ENCODE data around the gene SIN3A.

SIN3A gene

DNA sequence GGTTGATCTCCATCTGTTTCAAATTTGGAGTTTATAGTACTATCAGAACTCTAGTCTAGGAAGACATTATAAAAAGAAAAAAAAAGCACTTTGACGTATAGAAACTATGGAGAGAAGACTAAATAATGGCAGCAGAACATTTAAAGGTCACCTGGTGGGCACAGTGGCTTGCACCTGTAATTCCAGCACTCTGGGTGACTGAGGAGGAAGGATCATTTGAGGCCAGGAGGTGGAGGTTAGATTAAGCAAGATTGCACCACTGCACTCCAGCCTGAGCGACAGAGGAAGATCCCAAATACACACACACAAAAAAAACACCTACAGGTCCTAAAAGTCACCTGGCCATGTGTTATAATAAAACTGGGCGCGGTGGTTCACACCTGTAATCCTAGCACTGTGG, 13.8 kb downstream of the SIN3A start:
- H3K27me3 Mint-ChIP-seq (ENCODE audit: low read depth), result no peaks in the 10 kb centered on the region
- peak overlapping the region in 1 of 3 experiments; percentile 5 for H3K27ac Mint-ChIP-seq
- TF ChIP-seq, protein P1, sequence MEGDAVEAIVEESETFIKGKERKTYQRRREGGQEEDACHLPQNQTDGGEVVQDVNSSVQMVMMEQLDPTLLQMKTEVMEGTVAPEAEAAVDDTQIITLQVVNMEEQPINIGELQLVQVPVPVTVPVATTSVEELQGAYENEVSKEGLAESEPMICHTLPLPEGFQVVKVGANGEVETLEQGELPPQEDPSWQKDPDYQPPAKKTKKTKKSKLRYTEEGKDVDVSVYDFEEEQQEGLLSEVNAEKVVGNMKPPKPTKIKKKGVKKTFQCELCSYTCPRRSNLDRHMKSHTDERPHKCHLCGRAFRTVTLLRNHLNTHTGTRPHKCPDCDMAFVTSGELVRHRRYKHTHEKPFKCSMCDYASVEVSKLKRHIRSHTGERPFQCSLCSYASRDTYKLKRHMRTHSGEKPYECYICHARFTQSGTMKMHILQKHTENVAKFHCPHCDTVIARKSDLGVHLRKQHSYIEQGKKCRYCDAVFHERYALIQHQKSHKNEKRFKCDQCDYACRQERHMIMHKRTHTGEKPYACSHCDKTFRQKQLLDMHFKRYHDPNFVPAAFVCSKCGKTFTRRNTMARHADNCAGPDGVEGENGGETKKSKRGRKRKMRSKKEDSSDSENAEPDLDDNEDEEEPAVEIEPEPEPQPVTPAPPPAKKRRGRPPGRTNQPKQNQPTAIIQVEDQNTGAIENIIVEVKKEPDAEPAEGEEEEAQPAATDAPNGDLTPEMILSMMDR (IDR thresholded peaks at IDR 0.05; ENCODE audit: unreplicated experiment in 3 of 3), result no peak
- H3K4me3 Mint-ChIP-seq, result no peak overlapping the region
- no peaks in the 10 kb centered on the region for H3K4me1 Mint-ChIP-seq
- H3K9me3 Mint-ChIP-seq, result no peaks in the 10 kb centered on the region
- peaks cover 45% of the 10 kb centered on the region for H3K36me3 Mint-ChIP-seq (ENCODE audit: low read depth)

DNA sequence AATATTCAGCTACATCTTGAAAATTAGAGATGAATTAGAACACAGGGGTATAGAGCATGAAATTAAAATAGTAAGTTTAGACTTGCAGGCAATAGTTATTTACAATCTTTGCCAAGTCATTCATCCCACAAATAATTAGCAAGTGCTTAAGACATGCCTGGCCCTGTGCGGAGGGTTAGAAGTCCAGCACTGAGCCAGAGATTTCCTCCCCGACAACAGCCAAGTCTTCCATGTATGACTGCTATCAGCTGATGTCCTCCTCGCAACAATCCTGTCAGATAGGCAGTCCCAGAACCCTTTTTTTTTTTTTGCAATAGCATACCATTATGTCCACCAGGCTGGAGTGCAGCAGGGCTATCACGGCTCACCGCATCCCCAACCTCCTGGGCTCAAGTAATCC, 14.6 kb downstream of the SIN3A start:
- Mint-ChIP-seq H3K27me3 (ENCODE audit: low read depth) (no peaks in the 10 kb centered on the region), H3K9me3 (no peaks in the 10 kb centered on the region), H3K4me3 (no peak overlapping the region), H3K27ac (peak overlapping the region in 1 of 3 experiments; percentile 53), H3K4me1 (no peaks in the 10 kb centered on the region), H3K36me3 (ENCODE audit: low read depth) (peaks cover 45% of the 10 kb centered on the region)
- TF ChIP-seq, protein P1 (IDR thresholded peaks at IDR 0.05; ENCODE audit: unreplicated experiment in 3 of 3), result no peak

- Mint-ChIP-seq H3K36me3 (ENCODE audit: low read depth) (peaks cover 39% of the 10 kb centered on the region), H3K4me1 (no peaks in the 10 kb centered on the region), H3K27me3 (ENCODE audit: low read depth) (peaks cover 3% of the 10 kb centered on the region), H3K4me3 (no peak overlapping the region), H3K27ac (no peak overlapping the region), H3K9me3 (no peaks in the 10 kb centered on the region)
- TF ChIP-seq, protein P1 (IDR thresholded peaks at IDR 0.05; ENCODE audit: unreplicated experiment in 3 of 3), result no peak
Measured at GRCh38 chr15:75431682-75432081, 19.8 kb downstream of the SIN3A start.

DNA sequence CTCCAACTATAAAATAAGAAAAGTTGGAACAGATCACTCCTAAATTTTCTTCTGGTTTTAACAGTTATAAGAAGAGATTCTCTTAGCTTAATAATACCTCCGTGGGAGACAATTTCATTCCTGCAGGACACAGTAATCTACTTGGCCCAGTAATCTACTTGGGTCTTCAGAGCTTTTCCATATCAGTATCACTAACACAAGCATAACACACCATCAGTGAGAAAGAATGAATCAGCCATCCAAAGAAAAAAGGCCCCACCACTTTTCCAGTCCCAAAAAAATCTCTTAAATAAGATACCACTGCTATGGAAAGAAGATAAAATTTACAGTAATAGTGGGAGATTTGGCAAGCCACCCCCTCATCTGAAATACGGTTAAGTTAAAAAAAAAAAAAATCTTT, 20.2 kb downstream of the SIN3A start:
- TF ChIP-seq, protein P1 (IDR thresholded peaks at IDR 0.05; ENCODE audit: unreplicated experiment in 3 of 3), result no peak
- Mint-ChIP-seq H3K27me3 (ENCODE audit: low read depth) (peaks cover 3% of the 10 kb centered on the region), H3K4me3 (no peak overlapping the region), H3K4me1 (no peaks in the 10 kb centered on the region), H3K27ac (no peak overlapping the region), H3K9me3 (no peaks in the 10 kb centered on the region), H3K36me3 (ENCODE audit: low read depth) (peaks cover 40% of the 10 kb centered on the region)

DNA sequence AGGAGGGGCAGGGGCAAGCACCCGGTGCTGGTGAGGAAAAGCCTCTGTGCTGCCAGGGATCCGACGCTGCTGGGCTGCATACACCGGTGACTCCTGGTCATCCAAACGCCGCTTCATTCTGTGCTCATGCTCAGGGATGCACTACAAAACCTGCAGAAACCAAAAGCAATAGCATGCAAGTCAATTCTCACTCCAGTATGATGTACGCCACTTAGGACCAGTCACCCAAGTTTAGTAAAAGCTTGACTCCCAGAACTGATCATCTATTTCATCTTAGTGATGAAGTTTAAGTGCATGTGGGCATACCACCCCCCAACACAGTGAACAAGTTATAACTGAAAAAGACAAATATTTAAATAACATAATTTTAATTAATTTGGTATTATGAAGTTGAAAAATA, 21.2 kb downstream of the SIN3A start:
- peaks cover 3% of the 10 kb centered on the region for H3K27me3 Mint-ChIP-seq (ENCODE audit: low read depth)
- H3K36me3 Mint-ChIP-seq (ENCODE audit: low read depth), result peaks cover 38% of the 10 kb centered on the region

DNA sequence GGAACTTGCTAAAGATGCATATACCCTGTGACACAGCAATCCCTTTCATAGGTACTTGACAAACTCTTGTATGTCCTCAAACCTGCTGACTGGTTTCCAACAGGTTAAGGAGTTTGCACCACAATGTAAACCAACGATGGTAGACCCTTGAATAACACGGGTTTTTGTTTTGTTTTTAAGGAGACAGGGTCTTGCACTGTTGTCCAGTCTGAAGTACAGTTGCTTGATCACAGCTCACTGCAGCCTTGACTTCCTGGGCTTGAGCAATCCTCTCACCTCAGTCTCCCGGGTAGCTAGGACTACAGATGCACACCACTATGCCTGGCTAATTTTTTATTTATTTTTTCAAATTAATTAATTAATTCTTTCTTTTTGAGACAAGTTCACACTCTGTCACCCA, 23.3 kb downstream of the SIN3A start:
- Mint-ChIP-seq H3K4me1 (no peaks in the 10 kb centered on the region), H3K36me3 (ENCODE audit: low read depth) (peaks cover 26% of the 10 kb centered on the region), H3K4me3 (no peak overlapping the region), H3K9me3 (no peaks in the 10 kb centered on the region), H3K27ac (no peak overlapping the region), H3K27me3 (ENCODE audit: low read depth) (peaks cover 3% of the 10 kb centered on the region)
- TF ChIP-seq, protein P1 (IDR thresholded peaks at IDR 0.05; ENCODE audit: unreplicated experiment in 3 of 3), result no peak

More for the DNA sequence above, 21.2 kb downstream of the SIN3A start:
- H3K4me1 Mint-ChIP-seq, result no peaks in the 10 kb centered on the region
- no peaks in the 10 kb centered on the region for H3K9me3 Mint-ChIP-seq
- TF ChIP-seq, protein P1 (IDR thresholded peaks at IDR 0.05; ENCODE audit: unreplicated experiment in 3 of 3), result no peak
- H3K27ac Mint-ChIP-seq, result no peak overlapping the region
- no peak overlapping the region for H3K4me3 Mint-ChIP-seq
